K562 (cell line): ENCODE data around the gene ZMYM4.

Source experiments
- KAT2B ChIP-seq: IDR thresholded peaks from one replicate; pipeline ENCODE4 v1.6.1; 2012; ENCODE audit warnings: low read depth, mild to moderate bottlenecking, control low read depth, inconsistent platforms, low read length, moderate library complexity
- RNF219 ChIP-seq: fragments of 250-450 bp; sonication (Bioruptor Pico); IDR thresholded peaks from 2 replicates; pipeline ENCODE4 v1.5.0; 2022; ENCODE audit warnings: mild to moderate bottlenecking
- WHSC1 ChIP-seq: IDR thresholded peaks from one replicate; pipeline ENCODE4 v1.6.1; 2012; ENCODE audit warnings: low read length, control low read depth, inconsistent platforms
- ZBTB33 ChIP-seq: sonication (generic); formaldehyde crosslinking; IDR thresholded peaks from 2 replicates; pipeline ENCODE4 v1.8.1; 2023; ENCODE audit warnings: mild to moderate bottlenecking, missing genetic modification reagents
- ZNF639 ChIP-seq, 2 experiments: fragments of 200-800 bp in 1 of 2; sonication (Bioruptor generic) in 1 of 2; sonication (generic) in 1 of 2; formaldehyde crosslinking in 1 of 2; IDR thresholded peaks in 1 of 2; conservative IDR thresholded peaks in 1 of 2; 2 replicates each; pipeline versions ENCODE4 v1.5.0 to v1.6.1; 2016 to 2020; ENCODE audit warnings: missing compliant biosample characterization in 1 of 2, missing genetic modification characterization in 1 of 2, missing genetic modification reagents in 1 of 2

GRCh38 chr1:35428360-35428759 is 159.9 kb downstream of the ZMYM4 start:
- no peak for TF ChIP-seq KAT2B
- TF ChIP-seq ZBTB33 (CRISPR knock-in tag), result no peak
- no peak for TF ChIP-seq ZNF639 (CRISPR knock-in tag; conservative IDR thresholded peaks at IDR 0.05 in 1 of 2, IDR thresholded peaks at IDR 0.05 in 1 of 2)
- TF ChIP-seq WHSC1, result no peak
- no peak for TF ChIP-seq RNF219 (CRISPR knock-in tag)
